ENCODE measurements around the gene NADSYN1. TPM values are rescaled to one million over a fixed set of nuclear protein-coding genes. Genes with fewer than 3 reads are reported as not detected.

The NADSYN1 gene
- total RNA-seq, 4 donors from 2014 or later = 183 to 349 (median 294) TPM

DNA sequence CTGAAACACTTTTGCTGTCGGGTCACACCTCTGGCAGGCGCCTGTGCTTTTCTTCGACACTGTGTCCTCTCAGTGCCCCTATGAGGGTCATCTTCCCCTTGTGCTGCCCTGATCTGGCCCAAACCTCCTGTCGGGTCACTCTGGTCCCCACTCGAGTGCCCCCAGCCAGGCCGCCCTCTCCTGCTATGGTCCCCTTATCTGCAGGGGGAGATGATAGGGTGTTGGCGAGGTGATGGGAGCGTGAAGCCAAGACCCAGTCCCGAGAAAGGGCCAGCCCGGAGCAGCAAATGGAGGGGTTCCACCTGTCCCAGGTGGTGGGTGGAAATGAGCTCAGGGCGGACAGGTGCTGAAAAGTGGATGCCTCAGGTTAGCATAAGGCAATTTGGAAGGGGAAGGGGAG, 9.7 kb downstream of the NADSYN1 start:
- Histone ChIP-seq H3K9me3 (no peaks in the 10 kb centered on the region), H3K36me3 (peaks cover 0 to 95% (median 0%) of the 10 kb centered on the region in 3 donors)
- no peak for TF ChIP-seq POLR2A (IDR thresholded peaks at IDR 0.05)
- TF ChIP-seq, protein P1, sequence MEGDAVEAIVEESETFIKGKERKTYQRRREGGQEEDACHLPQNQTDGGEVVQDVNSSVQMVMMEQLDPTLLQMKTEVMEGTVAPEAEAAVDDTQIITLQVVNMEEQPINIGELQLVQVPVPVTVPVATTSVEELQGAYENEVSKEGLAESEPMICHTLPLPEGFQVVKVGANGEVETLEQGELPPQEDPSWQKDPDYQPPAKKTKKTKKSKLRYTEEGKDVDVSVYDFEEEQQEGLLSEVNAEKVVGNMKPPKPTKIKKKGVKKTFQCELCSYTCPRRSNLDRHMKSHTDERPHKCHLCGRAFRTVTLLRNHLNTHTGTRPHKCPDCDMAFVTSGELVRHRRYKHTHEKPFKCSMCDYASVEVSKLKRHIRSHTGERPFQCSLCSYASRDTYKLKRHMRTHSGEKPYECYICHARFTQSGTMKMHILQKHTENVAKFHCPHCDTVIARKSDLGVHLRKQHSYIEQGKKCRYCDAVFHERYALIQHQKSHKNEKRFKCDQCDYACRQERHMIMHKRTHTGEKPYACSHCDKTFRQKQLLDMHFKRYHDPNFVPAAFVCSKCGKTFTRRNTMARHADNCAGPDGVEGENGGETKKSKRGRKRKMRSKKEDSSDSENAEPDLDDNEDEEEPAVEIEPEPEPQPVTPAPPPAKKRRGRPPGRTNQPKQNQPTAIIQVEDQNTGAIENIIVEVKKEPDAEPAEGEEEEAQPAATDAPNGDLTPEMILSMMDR (IDR thresholded peaks at IDR 0.05) = no peak

DNA sequence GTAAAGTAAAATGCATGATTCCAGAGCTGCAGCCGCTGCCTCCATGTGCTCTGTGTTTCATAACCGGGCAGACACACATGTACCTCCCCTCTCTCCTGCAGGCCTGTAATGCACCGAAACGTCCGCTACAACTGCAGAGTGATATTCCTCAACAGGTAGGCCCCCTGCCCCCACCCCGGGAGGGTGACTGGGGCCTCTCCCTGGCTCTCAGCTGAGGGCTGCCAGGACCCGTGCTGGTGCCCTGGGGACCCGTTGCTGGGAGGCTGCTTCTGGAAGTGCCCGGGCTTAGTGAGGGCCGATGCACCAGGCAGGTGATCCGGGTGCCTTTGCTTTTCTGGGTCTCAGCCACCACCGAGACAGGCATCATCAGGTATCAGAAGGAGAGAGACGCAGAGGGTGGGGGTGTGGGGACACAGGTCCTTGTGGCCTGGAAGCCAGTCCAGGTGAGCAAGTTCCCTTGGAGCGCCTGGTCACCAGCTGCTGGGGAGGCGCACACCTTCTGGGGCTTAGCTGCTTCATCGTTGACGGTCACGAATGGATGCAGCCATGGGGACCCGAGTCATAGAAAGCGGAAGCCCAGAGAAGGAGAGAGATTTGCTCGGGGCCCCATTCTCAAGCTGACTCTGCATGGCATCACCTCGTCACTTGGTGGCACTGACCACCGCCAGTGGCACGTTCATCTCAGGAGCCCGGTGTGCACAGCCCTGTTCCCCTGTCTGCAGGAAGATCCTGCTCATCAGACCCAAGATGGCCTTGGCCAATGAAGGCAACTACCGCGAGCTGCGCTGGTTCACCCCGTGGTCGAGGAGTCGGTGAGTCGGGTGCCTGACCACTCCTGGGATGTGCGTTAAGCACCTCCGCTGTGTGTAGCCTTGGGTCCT, 10.6 kb downstream of the NADSYN1 start:
- peak in 1 of 3 donors; percentile 38 for DNase-seq
- TF ChIP-seq POLR2A (IDR thresholded peaks at IDR 0.05) = no peak
- TF ChIP-seq, protein P1 (IDR thresholded peaks at IDR 0.05) = no peak
- no peak overlapping the region for H3K27ac ChIP-seq

More for the DNA sequence above, 9.7 kb downstream of the NADSYN1 start:
- Histone ChIP-seq H3K4me3 (no peak overlapping the region), H3K4me1 (no peaks in the 10 kb centered on the region), H3K27me3 (no peaks in the 10 kb centered on the region), H3K27ac (no peak overlapping the region)
- DNase-seq = peak in 1 of 3 donors; percentile 16

DNA sequence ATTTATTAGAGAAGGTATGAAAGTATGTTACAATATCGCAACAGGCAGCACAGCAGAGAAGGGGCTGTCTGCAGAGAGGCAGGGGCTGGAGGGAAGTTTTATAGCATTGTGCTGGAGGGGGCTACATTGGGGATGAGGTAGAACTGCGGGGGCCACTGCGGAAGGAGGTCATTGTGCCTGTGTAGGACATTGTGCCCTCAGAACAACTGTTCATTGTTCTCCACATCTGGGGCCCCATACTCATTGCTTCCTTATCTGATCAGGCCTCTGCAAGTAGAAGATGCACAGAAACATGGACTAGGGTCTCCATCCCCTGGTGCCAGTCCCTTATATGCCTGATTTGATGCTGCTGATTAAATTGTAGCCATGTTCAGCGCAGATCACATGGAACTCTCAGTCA, 12.1 kb downstream of the NADSYN1 start:
- Histone ChIP-seq H3K27ac (no peak overlapping the region), H3K4me3 (no peak overlapping the region)

More for the DNA sequence above, 10.6 kb downstream of the NADSYN1 start:
- H3K27me3 ChIP-seq = no peaks in the 10 kb centered on the region
- H3K9me3 ChIP-seq = no peaks in the 10 kb centered on the region
- peaks cover 0 to 86% (median 0%) of the 10 kb centered on the region in 3 donors for H3K36me3 ChIP-seq
- H3K4me1 ChIP-seq = no peaks in the 10 kb centered on the region
- no peak overlapping the region for H3K4me3 ChIP-seq

DNA sequence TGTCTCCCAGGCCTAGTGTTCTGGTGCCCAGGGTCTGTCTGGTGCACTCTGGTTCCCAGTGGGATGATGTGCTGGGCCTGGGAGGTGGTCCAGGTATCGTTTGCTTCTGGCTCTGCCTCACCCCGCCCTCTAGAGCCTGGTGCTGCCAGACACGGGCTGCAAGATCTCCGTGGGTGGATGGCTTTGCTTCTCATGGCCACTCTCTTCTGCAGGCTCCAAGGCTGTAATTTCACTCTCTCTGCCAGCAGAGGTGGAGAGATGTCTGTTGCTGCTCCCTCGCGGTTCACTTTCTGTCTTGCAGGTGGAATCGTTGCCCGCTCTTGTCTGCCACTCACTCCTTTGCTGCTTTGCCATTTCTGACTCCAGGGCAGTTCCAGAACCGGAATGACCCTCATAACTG, 13.4 kb downstream of the NADSYN1 start:
- DNase-seq = peak in 1 of 3 donors; percentile 36
- TF ChIP-seq, protein P1 (IDR thresholded peaks at IDR 0.05) = no peak
- TF ChIP-seq POLR2A (IDR thresholded peaks at IDR 0.05) = no peak
- Histone ChIP-seq H3K4me3 (no peak overlapping the region), H3K27me3 (no peaks in the 10 kb centered on the region), H3K9me3 (no peaks in the 10 kb centered on the region), H3K27ac (no peak overlapping the region), H3K36me3 (peaks cover 0 to 61% (median 0%) of the 10 kb centered on the region in 3 donors), H3K4me1 (no peaks in the 10 kb centered on the region)

More for the DNA sequence above, 12.1 kb downstream of the NADSYN1 start:
- Histone ChIP-seq H3K27me3 (no peaks in the 10 kb centered on the region), H3K4me1 (no peaks in the 10 kb centered on the region), H3K9me3 (no peaks in the 10 kb centered on the region), H3K36me3 (peaks cover 0 to 71% (median 0%) of the 10 kb centered on the region in 3 donors)
- DNase-seq = peak in 1 of 3 donors; percentile 3
- TF ChIP-seq, protein P1 (IDR thresholded peaks at IDR 0.05) = no peak
- no peak for TF ChIP-seq POLR2A (IDR thresholded peaks at IDR 0.05)

DNA sequence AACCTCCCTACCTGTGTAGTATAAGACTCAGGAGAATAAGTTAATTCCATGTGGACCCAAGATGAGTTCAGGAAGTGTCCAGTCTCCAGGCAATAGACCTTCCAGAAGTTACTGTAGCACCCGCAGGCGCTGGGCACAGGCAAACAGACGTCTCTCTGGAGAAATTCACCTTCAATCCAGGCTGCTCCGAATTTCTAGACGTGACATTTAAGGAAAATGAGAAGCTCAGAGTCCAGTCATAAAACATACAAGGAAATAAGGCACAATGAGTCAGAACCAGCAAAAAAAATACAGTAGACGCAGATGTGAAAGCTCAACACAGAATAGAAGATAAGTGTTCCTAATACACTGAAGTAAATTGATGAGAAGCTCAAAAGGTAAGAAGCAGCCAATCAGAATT, 14.2 kb downstream of the NADSYN1 start:
- no peak for DNase-seq
- H3K4me1 ChIP-seq = no peaks in the 10 kb centered on the region
- no peak for TF ChIP-seq POLR2A (IDR thresholded peaks at IDR 0.05)
- TF ChIP-seq, protein P1 (IDR thresholded peaks at IDR 0.05) = no peak

More for the DNA sequence above, 14.2 kb downstream of the NADSYN1 start:
- Histone ChIP-seq H3K27me3 (no peaks in the 10 kb centered on the region), H3K4me3 (no peak overlapping the region), H3K9me3 (no peaks in the 10 kb centered on the region), H3K27ac (no peak overlapping the region), H3K36me3 (peaks cover 0 to 61% (median 0%) of the 10 kb centered on the region in 3 donors)
